WTC11 (cell line): ENCODE data around the gene TEX50. TPM values are rescaled to one million over a fixed set of nuclear protein-coding genes. Genes with fewer than 3 reads are reported as not detected.
"Not testable (repeated sequence)": the region's sequence is repeated elsewhere in the genome, so short reads cannot be mapped to it uniquely, and the experiment has no call there.

ENCODE experiments used
- ATAC-seq: fragments of 200-7000 bp; cut with Tn5 transposase; 2 replicates; pipeline ENCODE4 v1.10.0; 2021; ENCODE audit warnings: mild to moderate bottlenecking, moderate library complexity
- CTCF ChIA-PET: fragments of 300-600 bp; sonication (Branson Sonifier 250); formaldehyde crosslinking; loops from one replicate; lab custom pipeline; 2021; ENCODE audit warnings: antibody characterized with exemption; lab: Charles Lee
- POLR2A ChIA-PET: fragments of 350-600 bp; sonication (Branson Sonifier 250); formaldehyde crosslinking; loops from one replicate; lab custom pipeline; 2021; ENCODE audit warnings: antibody characterized with exemption; lab: Charles Lee
- DNase-seq: peaks from one replicate; pipeline ENCODE4 v3.0.0; 2021; ENCODE audit warnings: low spot score
- H3K27ac Mint-ChIP-seq: 2 replicates; pipeline ENCODE4 v1.8.0; 2021; ENCODE audit warnings: mixed read lengths
- H3K27me3 Mint-ChIP-seq: 2 replicates; pipeline ENCODE4 v1.8.0; 2021; ENCODE audit warnings: low read depth, mild to moderate bottlenecking, moderate library complexity, mixed read lengths
- H3K36me3 Mint-ChIP-seq: 2 replicates; pipeline ENCODE4 v1.8.0; 2021; ENCODE audit warnings: mixed read lengths
- H3K4me1 Mint-ChIP-seq: 2 replicates; pipeline ENCODE4 v1.8.0; 2022; ENCODE audit warnings: mixed read lengths
- H3K4me3 Mint-ChIP-seq: 2 replicates; pipeline ENCODE4 v1.8.0; 2021; ENCODE audit warnings: mild to moderate bottlenecking, moderate library complexity, mixed read lengths
- H3K9me3 Mint-ChIP-seq: 2 replicates; pipeline ENCODE4 v1.8.0; 2021; ENCODE audit warnings: mixed read lengths
- total RNA-seq: library from RNA; stranded (reverse); gene quantifications from 3 replicates; pipeline ENCODE4 v1.2.3, GENCODE V29; 2021

Gene TEX50
- total RNA-seq, 1 experiment from 2014 or later, result not detected

DNA sequence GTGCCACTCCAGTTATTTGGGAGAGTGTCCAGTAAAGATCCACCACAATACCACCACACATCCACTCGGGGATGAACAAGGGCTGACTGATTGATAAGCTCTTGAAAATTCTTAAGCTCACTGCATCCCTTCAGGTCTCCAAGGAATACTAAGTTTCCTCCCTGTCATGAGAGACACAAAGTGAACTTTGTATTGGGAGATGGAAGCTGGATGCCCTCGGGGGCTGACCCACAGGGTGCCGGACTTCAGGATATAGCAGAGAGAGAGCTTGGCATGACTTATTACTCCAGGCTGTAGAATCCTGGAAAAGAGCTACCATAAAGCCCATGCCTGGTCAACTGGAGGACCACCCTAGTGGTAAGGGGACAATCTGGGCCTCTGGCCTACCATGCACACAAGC lies 50.0 kb downstream of the TEX50 start:
- POLR2A ChIA-PET, CTCF ChIA-PET, H3K9me3 Mint-ChIP-seq, DNase-seq, H3K36me3 Mint-ChIP-seq, H3K27ac Mint-ChIP-seq, H3K4me3 Mint-ChIP-seq, ATAC-seq, H3K27me3 Mint-ChIP-seq: not testable (repeated sequence)
- peaks cover 62% of the 10 kb centered on the region for H3K4me1 Mint-ChIP-seq

Other genes with a start within 250 kb of the TEX50 start
- gene PRDX6, start 158.0 kb upstream of the TEX50 start, total RNA-seq, result 512 to 538 TPM (median 516 TPM) in 3 replicates
- not detected in 3 replicates for gene SLC9C2, start 32.3 kb upstream of the TEX50 start, total RNA-seq
- 1.1 to 2.2 TPM (median 1.3 TPM) in 3 replicates for gene ANKRD45, start 34.5 kb downstream of the TEX50 start, total RNA-seq
- 10.4 to 12.5 TPM (median 12.1 TPM) in 3 replicates for gene KLHL20, start 79.6 kb downstream of the TEX50 start, total RNA-seq
- 37.5 to 40.1 TPM (median 38.0 TPM) in 3 replicates for gene DARS2, start 189.3 kb downstream of the TEX50 start, total RNA-seq
- 17.2 to 20.1 TPM (median 18.3 TPM) in 3 replicates for gene CENPL, start 189.5 kb downstream of the TEX50 start, total RNA-seq
- 818 to 891 TPM (median 878 TPM) in 3 replicates for gene GAS5, start 232.7 kb downstream of the TEX50 start, total RNA-seq
- gene ZBTB37, start 233.0 kb downstream of the TEX50 start, total RNA-seq, result 14.0 to 15.5 TPM (median 14.4 TPM) in 3 replicates